Endothelial cell of umbilical vein (primary cell): ENCODE data around the gene PPFIA1. TPM values are rescaled to one million over a fixed set of nuclear protein-coding genes. Genes with fewer than 3 reads are reported as not detected.

Experiments used
- BruUV-seq: library from RNA; stranded (reverse); fragments of 400-500 nt; replicated peaks from 2 replicates; lab custom pipeline; 2021; lab: Mats Ljungman, UMichigan
- CTCF ChIA-PET: fragments of 300-600, 350-600 bp; sonication (Branson Sonifier 250); formaldehyde crosslinking; loops from one replicate; lab custom pipeline; 2021; ENCODE audit warnings: antibody characterized with exemption, inconsistent platforms; lab: Charles Lee
- POLR2A ChIA-PET: fragments of 300-600, 350-600 bp; sonication (Branson Sonifier 250); formaldehyde crosslinking; loops from one replicate; lab custom pipeline; 2021; ENCODE audit warnings: antibody characterized with exemption, inconsistent platforms; lab: Charles Lee
- DNase-seq: peaks from one replicate; pipeline ENCODE4 v3.0.0-alpha.2; 2011; ENCODE audit warnings: low read depth, low spot score
- FAIRE-seq: peaks from 2 replicates; lab custom pipeline; 2011; peaks lifted over from hg19 to GRCh38; lab: Jason Lieb, UNC
- H2AFZ ChIP-seq: 2 replicates; pipeline ENCODE4 v1.6.0; 2012; ENCODE audit warnings: low read depth, low read length, control low read depth, inconsistent platforms
- H3K27ac ChIP-seq: 2 replicates; pipeline ENCODE4 v1.5.1; 2011; ENCODE audit warnings: low read depth, mild to moderate bottlenecking, control low read depth, low read length, moderate library complexity; ENCODE audit not compliant: insufficient read depth
- H3K27me3 ChIP-seq, 2 experiments: 2 replicates each; pipeline versions ENCODE4 v1.6.0 to v1.6.1; 2011; ENCODE audit warnings: low read length in 2 of 2, mixed read lengths in 1 of 2; ENCODE audit not compliant: control insufficient read depth in 2 of 2, insufficient read depth in 2 of 2
- H3K36me3 ChIP-seq, 2 experiments: 2 replicates in 1 of 2; 3 replicates in 1 of 2; pipeline ENCODE4 v1.5.1; 2011; ENCODE audit warnings: low read length in 2 of 2, mild to moderate bottlenecking in 1 of 2, moderate library complexity in 1 of 2; ENCODE audit not compliant: control insufficient read depth in 2 of 2, insufficient read depth in 2 of 2; ENCODE audit errors: extremely low read depth in 1 of 2
- H3K4me1 ChIP-seq: 3 replicates; pipeline ENCODE4 v1.5.1; 2011; ENCODE audit warnings: mild to moderate bottlenecking, low read length; ENCODE audit not compliant: control insufficient read depth, insufficient read depth; ENCODE audit errors: extremely low read depth
- H3K4me2 ChIP-seq: 2 replicates; pipeline ENCODE4 v1.6.1; 2011; ENCODE audit warnings: low read length, control low read depth, mixed read lengths; ENCODE audit not compliant: insufficient read depth
- H3K4me3 ChIP-seq, 3 experiments: fragments of 200-600 bp in 1 of 3; sonication (generic), shearing (Covaris generic) in 1 of 3; replicated peaks in 1 of 3; 2 replicates each; pipeline ENCODE4 v1.5.1; 2011 to 2016; ENCODE audit warnings: control low read depth in 3 of 3, low read length in 3 of 3, mild to moderate bottlenecking in 2 of 3, inconsistent platforms in 1 of 3, low read depth in 1 of 3, moderate library complexity in 1 of 3; ENCODE audit not compliant: insufficient read depth in 1 of 3
- H3K79me2 ChIP-seq: 2 replicates; pipeline ENCODE4 v1.6.0; 2012; ENCODE audit warnings: low read length, inconsistent platforms; ENCODE audit not compliant: control insufficient read depth, insufficient read depth
- H3K9ac ChIP-seq: replicated peaks from 2 replicates; pipeline ENCODE3; 2011; ENCODE audit warnings: low read length, control low read depth; ENCODE audit not compliant: insufficient read depth; ENCODE audit errors: extremely low read depth
- H3K9me1 ChIP-seq: replicated peaks from 3 replicates; pipeline ENCODE4 v1.6.0; 2011; ENCODE audit warnings: mild to moderate bottlenecking, low read length; ENCODE audit not compliant: control insufficient read depth, insufficient read depth; ENCODE audit errors: extremely low read depth
- H3K9me3 ChIP-seq: replicated peaks from 2 replicates; pipeline ENCODE4 v1.5.1; 2012; ENCODE audit warnings: low read length, inconsistent platforms; ENCODE audit not compliant: control insufficient read depth, insufficient read depth
- H4K20me1 ChIP-seq: replicated peaks from 2 replicates; pipeline ENCODE3; 2011; ENCODE audit warnings: mild to moderate bottlenecking, low read length; ENCODE audit not compliant: control insufficient read depth, insufficient read depth; ENCODE audit errors: extremely low read depth
- CTCF ChIP-seq, 2 donors: IDR thresholded peaks; 1 replicate in 1 of 2; 2 replicates in 1 of 2; pipeline ENCODE4 v1.5.1; 2011; ENCODE audit warnings: low read length in 2 of 2, mild to moderate bottlenecking in 2 of 2, moderate library complexity in 2 of 2, control low read depth in 1 of 2, inconsistent platforms in 1 of 2, low read depth in 1 of 2; ENCODE audit not compliant: insufficient read depth in 1 of 2; ENCODE audit errors: extremely low read depth in 1 of 2
- EZH2 ChIP-seq: IDR thresholded peaks from 2 replicates; pipeline ENCODE4 v1.6.1; 2012; ENCODE audit warnings: borderline replicate concordance, low read depth, mild to moderate bottlenecking, moderate library complexity, low read length, inconsistent platforms; ENCODE audit not compliant: severe bottlenecking
- FOS ChIP-seq: IDR thresholded peaks from 2 replicates; pipeline ENCODE4 v1.6.1; 2011; ENCODE audit warnings: mild to moderate bottlenecking, low read length, moderate library complexity, borderline replicate concordance; ENCODE audit not compliant: insufficient read depth
- GATA2 ChIP-seq: IDR thresholded peaks from 2 replicates; pipeline ENCODE4 v1.7.0; 2011; ENCODE audit warnings: low read depth, mild to moderate bottlenecking, moderate library complexity, mixed read lengths, low read length; ENCODE audit not compliant: insufficient read length, insufficient read depth
- JUN ChIP-seq: IDR thresholded peaks from 2 replicates; pipeline ENCODE4 v1.6.1; 2011; ENCODE audit warnings: borderline replicate concordance, low read depth; ENCODE audit not compliant: insufficient read length, insufficient read depth
- MYC ChIP-seq: IDR thresholded peaks from one replicate; pipeline ENCODE4 v1.6.1; 2011; ENCODE audit warnings: mild to moderate bottlenecking, low read depth, low read length
- POLR2A ChIP-seq: IDR thresholded peaks from 2 replicates; pipeline ENCODE4 v1.6.1; 2012; ENCODE audit warnings: low read depth, mild to moderate bottlenecking, control low read depth, low read length
- POLR2AphosphoS5 ChIP-seq: IDR thresholded peaks from 2 replicates; pipeline ENCODE4 v1.6.1; 2012; ENCODE audit warnings: low read depth, mild to moderate bottlenecking, control low read depth, low read length, moderate library complexity; ENCODE audit not compliant: insufficient read depth
- dilution Hi-C: fragments of 300-500 bp; cut with MboI; formaldehyde crosslinking; loops from one replicate; pipeline ENCODE4 v1.15.0; 2019; ENCODE audit warnings: low sequenced_read_pairs; ENCODE audit not compliant: extremely low pct_ligation_motif_present
- intact Hi-C: fragments of 100-400 bp; cut with micrococcal nuclease; formaldehyde crosslinking; loops from one replicate; pipeline ENCODE4 v1.10.0; 2022
- polyA plus RNA-seq, 4 experiments: library from polyadenylated mRNA; depleted of rRNA in 3 of 4; stranded (reverse) in 3 of 4; unstranded in 1 of 4; fragments of >200 nt; gene quantifications; 2 replicates each; pipeline versions ENCODE4 v1.2.1 to v1.2.3, GENCODE V29; 2011 to 2012; ENCODE audit warnings: missing spikeins in 1 of 4
- total RNA-seq: library from RNA; stranded (reverse); gene quantifications from 2 replicates; pipeline ENCODE4 v1.2.3, GENCODE V29; 2021
- TF ChIP-seq, protein P1 (sequence below): IDR thresholded peaks from 2 replicates; pipeline ENCODE4 v1.6.1; 2011; ENCODE audit not compliant: insufficient read depth, insufficient read length

PPFIA1 gene
- total and polyA plus RNA-seq, 2 donors (not counting 3 experiments of a cell fraction or from before 2014, with no cell fraction given): 44.3 to 60.9 TPM

DNA sequence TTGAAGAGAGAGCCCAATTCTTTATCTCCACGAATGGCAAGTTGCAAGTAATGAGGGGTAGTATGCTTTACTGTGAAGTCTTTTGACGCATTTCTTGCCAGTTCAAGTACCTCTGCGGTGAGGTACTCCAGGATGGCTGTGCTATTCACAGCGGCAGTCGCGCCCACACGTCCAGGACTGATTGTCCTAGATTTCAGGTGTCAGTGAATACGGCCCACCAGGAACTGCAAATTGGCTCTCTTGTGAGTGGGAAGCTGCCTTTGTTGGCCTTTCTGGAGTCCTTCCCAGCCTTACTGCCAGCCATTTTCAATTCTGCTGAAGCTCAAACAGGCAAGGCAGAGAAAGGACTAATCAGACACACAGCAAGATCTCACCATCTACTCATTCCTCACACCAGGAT is 8.5 kb downstream of the PPFIA1 start:
- no peak overlapping the region for H3K9ac ChIP-seq
- peaks cover 58% of the 10 kb centered on the region for H3K79me2 ChIP-seq
- no peak overlapping the region for H3K4me2 ChIP-seq
- peaks cover 4 to 8% of the 10 kb centered on the region in 2 experiments for H3K36me3 ChIP-seq
- no TSS peak for BruUV-seq
- ChIA-PET POLR2A (no interaction called here), CTCF (interaction anchor here (1.7 kb wide), 1 partner anchor 360 kb away, joined by 3 read pairs; no protein-coding TSS in a partner anchor)
- TF ChIP-seq FOS (no peak), JUN (no peak), EZH2 (no peak), MYC (no peak), CTCF (IDR thresholded peaks at IDR 0.05; ENCODE audit: extremely low read depth in 1 of 2, insufficient read depth in 1 of 2, low read depth in 1 of 2, low read length in 2 of 2) (no peak), POLR2AphosphoS5 (no peak), GATA2 (no peak), POLR2A (no peak)
- TF ChIP-seq, protein P1, sequence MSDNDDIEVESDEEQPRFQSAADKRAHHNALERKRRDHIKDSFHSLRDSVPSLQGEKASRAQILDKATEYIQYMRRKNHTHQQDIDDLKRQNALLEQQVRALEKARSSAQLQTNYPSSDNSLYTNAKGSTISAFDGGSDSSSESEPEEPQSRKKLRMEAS: no peak
- intact Hi-C loops (no loop called here), dilution Hi-C loops (no loop called here)
- FAIRE-seq: no peak
- no peaks in the 10 kb centered on the region for H3K9me3 ChIP-seq
- H3K27me3 ChIP-seq: no peaks in the 10 kb centered on the region
- H3K4me1 ChIP-seq: peaks cover 14% of the 10 kb centered on the region
- H4K20me1 ChIP-seq: no peaks in the 10 kb centered on the region
- no peak overlapping the region for H3K27ac ChIP-seq
- no peaks in the 10 kb centered on the region for H3K9me1 ChIP-seq
- no peak overlapping the region for H2AFZ ChIP-seq
- H3K4me3 ChIP-seq: no peak overlapping the region
- no peak for DNase-seq
